H1 (cell line): ENCODE data around the gene MBD3L5. TPM values are rescaled to one million over a fixed set of nuclear protein-coding genes. Genes with fewer than 3 reads are reported as not detected.

Source experiments
- BRCA1 ChIP-seq: IDR thresholded peaks from 2 replicates; pipeline ENCODE4 v1.6.1; 2012; ENCODE audit warnings: low read depth, low read length, improper control_type of control experiment
- CHD7 ChIP-seq: fragments of 300-600 bp; sonication (generic); IDR thresholded peaks from 2 replicates; pipeline ENCODE4 v1.7.1; 2012; ENCODE audit warnings: low read length, moderate library complexity, mild to moderate bottlenecking, inconsistent platforms; ENCODE audit not compliant: insufficient replicate concordance
- CREB1 ChIP-seq: IDR thresholded peaks from 2 replicates; pipeline ENCODE4 v1.6.1; 2012; ENCODE audit warnings: inconsistent platforms
- CTBP2 ChIP-seq: IDR thresholded peaks from 2 replicates; pipeline ENCODE4 v1.7.0; 2011; ENCODE audit warnings: borderline replicate concordance, mild to moderate bottlenecking, moderate library complexity, mixed read lengths, low read length; ENCODE audit not compliant: insufficient read depth, insufficient read length
- EZH2 ChIP-seq: fragments of 200-600 bp; sonication (generic); IDR thresholded peaks from 2 replicates; pipeline ENCODE4 v1.7.1; 2012; ENCODE audit warnings: low read depth, mild to moderate bottlenecking, moderate library complexity, low read length, inconsistent platforms; ENCODE audit not compliant: severe bottlenecking
- JUND ChIP-seq: IDR thresholded peaks from 2 replicates; pipeline ENCODE4 v1.6.1; 2011; ENCODE audit warnings: mild to moderate bottlenecking, improper control_type of control experiment, low read length
- NANOG ChIP-seq: IDR thresholded peaks from 2 replicates; pipeline ENCODE4 v1.6.1; 2011; ENCODE audit warnings: low read length, low read depth, mild to moderate bottlenecking, inconsistent platforms; ENCODE audit not compliant: insufficient read depth, poor library complexity, severe bottlenecking
- RAD21 ChIP-seq, 2 experiments: IDR thresholded peaks in 1 of 2; conservative IDR thresholded peaks in 1 of 2; 2 replicates each; pipeline ENCODE4 v1.6.1; 2011; ENCODE audit warnings: low read depth in 2 of 2, low read length in 2 of 2, improper control_type of control experiment in 1 of 2, inconsistent platforms in 1 of 2, mild to moderate bottlenecking in 1 of 2, moderate library complexity in 1 of 2
- SIRT6 ChIP-seq: IDR thresholded peaks from one replicate; pipeline ENCODE4 v1.7.1; 2012; ENCODE audit warnings: low read length, inconsistent platforms
- SUZ12 ChIP-seq: fragments of 200-600 bp; sonication (generic); IDR thresholded peaks from 2 replicates; pipeline ENCODE4 v1.6.1; 2012; ENCODE audit warnings: mild to moderate bottlenecking, inconsistent platforms, low read length, moderate library complexity, mixed read lengths
- TCF12 ChIP-seq: IDR thresholded peaks from 2 replicates; pipeline ENCODE4 v1.6.1; 2011; ENCODE audit warnings: low read depth, mild to moderate bottlenecking, low read length
- polyA plus RNA-seq, 7 experiments: library from polyadenylated mRNA; depleted of rRNA in 3 of 7; stranded (reverse) in 5 of 7; unstranded in 2 of 7; fragments of >200 nt in 5 of 7; fragments of 200-250 nt in 2 of 7; gene quantifications; 1 replicate in 5 of 7; 2 replicates in 1 of 7; 4 replicates in 1 of 7; pipeline versions ENCODE4 v1.2.1 to v1.2.3, GENCODE V29; 2011 to 2013; ENCODE audit warnings: missing spikeins in 2 of 7, mixed read lengths in 2 of 7
- total RNA-seq: library from RNA; stranded (reverse); fragmentation: NEBNext Ultra II Directional; extraction: Animal tissue kit (Norgen Biotek cat#: 25700); gene quantifications from 2 replicates; pipeline ENCODE4 v1.2.1, GENCODE V29; 2021

The MBD3L5 gene
- total and polyA plus RNA-seq, 2 of the 8 experiments (the other 6 are each of a cell fraction or from before 2014, with no cell fraction given): not detected

GRCh38 chr19:6999933-7000332 lies 30.4 kb upstream of the MBD3L5 start (continued):
- TF ChIP-seq CHD7 (no peak), CREB1 (no peak), CTBP2 (no peak), EZH2 (no peak), SIRT6 (no peak), BRCA1 (no peak), SUZ12 (no peak), TCF12 (no peak), JUND (no peak), NANOG (no peak), RAD21 (IDR thresholded peaks at IDR 0.05 in 1 of 2, conservative IDR thresholded peaks at IDR 0.05 in 1 of 2; ENCODE audit: low read depth in 2 of 2, low read length in 2 of 2) (no peak)
